ENCODE measurements around the gene HFE. TPM values are rescaled to one million over a fixed set of nuclear protein-coding genes. Genes with fewer than 3 reads are reported as not detected.
"Not testable (repeated sequence)": the region's sequence is repeated elsewhere in the genome, so short reads cannot be mapped to it uniquely, and the experiment has no call there.

Gene HFE
- total RNA-seq, 2 donors from 2014 or later = 8.2 to 12.0 TPM

DNA sequence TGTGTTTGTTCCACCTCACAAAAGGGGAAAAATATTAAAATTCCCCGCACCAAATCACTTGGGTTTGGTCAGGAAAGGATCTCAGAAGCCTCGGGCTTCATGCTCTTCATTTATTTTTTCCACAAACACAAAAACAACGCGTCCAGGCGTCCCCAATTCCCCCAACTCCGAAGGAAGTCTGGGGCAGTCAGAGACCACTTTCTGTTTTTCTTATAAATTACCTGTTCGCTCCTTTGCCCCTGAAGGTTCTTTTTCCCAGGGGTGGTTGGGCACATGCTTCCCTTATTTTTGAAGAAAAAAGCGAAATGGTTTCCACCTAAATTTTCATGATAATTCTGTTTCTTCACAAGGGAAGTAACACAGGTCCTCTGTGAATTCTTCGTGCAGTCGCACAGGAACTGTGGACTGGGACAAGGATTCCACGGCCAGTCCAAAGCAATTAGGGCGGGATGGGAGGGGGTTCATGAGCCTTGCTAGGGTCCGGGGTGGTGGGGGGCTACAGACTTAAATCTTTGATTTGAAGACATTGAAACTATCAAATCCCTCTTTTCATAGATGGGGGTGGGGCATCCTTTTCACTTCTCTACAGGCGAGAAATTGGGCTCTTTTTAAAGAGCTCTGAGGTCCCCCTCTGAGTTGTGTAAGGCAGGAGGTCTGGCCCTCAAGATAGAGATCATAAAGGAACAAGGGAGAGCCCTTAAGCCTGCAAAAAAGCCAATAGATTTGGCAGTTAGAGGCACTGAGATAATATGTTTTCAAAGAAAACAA, 30.5 kb upstream of the HFE start:
- intact Hi-C loops (cut with DNase I, micrococcal nuclease) = no loop called here
- DNase-seq (peak; percentile 46 to 47), ATAC-seq (no peak)

DNA sequence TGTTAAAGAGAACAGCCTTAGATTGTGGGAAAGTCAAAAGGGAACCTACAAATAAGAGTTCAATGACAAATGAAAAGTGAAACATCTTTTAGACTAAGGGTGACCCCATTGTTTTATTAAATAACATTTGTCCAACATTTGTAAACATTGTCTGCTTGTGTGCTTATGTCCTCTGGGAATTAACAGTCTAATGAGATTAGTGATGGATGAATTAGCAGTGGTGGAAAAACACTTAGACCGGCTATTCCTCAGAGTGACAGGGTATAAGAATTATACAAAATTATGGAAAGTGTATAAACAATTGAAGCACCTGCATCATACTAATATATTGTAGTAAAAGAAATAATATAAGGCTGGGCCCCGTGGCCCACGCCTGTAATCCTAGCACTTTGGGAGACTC, 29.3 kb upstream of the HFE start:
- ATAC-seq = no peak
- DNase-seq = no peak
- intact Hi-C loops (cut with DNase I, micrococcal nuclease) = no loop called here

DNA sequence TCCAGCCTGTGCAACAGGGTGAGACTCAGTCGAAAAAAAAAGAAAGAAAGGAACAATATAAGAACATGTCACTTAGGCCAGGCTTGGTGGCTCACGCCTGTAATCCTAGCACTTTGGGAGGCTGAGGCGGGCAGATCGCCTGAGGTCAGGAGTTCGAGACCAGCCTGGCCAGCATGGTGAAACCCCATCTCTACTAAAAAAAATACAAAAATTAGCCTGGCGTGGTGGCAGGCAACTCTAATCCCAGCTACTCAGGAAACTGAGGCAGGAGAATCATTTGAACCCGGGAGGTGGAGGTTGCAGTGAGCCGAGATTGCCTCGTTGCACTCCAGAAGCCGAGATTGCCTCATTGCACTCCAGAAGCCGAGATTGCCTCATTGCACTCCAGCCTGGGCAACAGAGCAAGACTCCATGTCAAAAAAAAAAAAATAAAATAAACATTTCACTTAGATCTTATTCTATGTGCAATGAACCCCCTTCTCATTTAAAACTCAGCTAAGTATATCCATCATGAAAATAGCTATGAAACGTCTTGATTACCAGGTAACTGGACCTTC, 28.7 kb upstream of the HFE start:
- ATAC-seq; DNase-seq; intact Hi-C loops (cut with DNase I, micrococcal nuclease): not testable (repeated sequence)

- peak; percentile 26 for ATAC-seq
- intact Hi-C loops (cut with DNase I, micrococcal nuclease) = no loop called here
- DNase-seq = no peak
Measured at GRCh38 chr6:26059941-26060340, 27.3 kb upstream of the HFE start.

- peak; percentile 66 for ATAC-seq
- peak in 1 of 2 donors; percentile 24 for DNase-seq
- intact Hi-C loops (cut with DNase I, micrococcal nuclease) = no loop called here
Measured at GRCh38 chr6:26064619-26065257, 22.5 kb upstream of the HFE start.

GRCh38 chr6:26065952-26066380, 21.3 kb upstream of the HFE start:
- ATAC-seq (peak; percentile 91), DNase-seq (peak; percentile 70 to 74)
- intact Hi-C loops (cut with DNase I, micrococcal nuclease) = no loop called here

DNA sequence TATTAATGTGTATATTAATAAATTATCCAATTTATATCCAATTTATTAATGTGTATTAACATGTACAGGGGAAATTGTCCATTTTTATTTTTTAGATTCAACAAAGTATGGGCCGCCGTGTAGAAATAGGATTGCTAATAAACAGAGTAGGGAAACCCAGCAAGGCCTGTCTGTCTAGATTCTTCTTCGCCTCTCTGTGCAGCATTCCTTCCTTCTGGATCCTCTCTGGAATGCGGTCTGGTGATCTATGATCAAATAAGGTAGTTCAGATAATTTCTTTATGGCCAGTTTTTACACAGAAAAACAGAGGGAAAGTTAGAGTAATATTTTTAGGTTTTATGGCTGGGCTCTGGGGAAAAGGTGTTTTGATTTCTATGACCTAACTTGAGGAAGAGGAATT, 19.9 kb upstream of the HFE start:
- intact Hi-C loops (cut with DNase I, micrococcal nuclease) = no loop called here
- ATAC-seq (no peak), DNase-seq (no peak)

- intact Hi-C loops (cut with DNase I, micrococcal nuclease) = loop anchor here in 1 of 2 donors (2.0 kb wide), 1 partner anchor 29 kb away; no protein-coding TSS in a partner anchor
- ATAC-seq = no peak
- no peak for DNase-seq
Measured at GRCh38 chr6:26068036-26068435, 19.2 kb upstream of the HFE start.

GRCh38 chr6:26071135-26071534, 16.1 kb upstream of the HFE start:
- peak; percentile 49 for ATAC-seq
- intact Hi-C loops (cut with DNase I, micrococcal nuclease) = no loop called here
- DNase-seq = no peak

DNA sequence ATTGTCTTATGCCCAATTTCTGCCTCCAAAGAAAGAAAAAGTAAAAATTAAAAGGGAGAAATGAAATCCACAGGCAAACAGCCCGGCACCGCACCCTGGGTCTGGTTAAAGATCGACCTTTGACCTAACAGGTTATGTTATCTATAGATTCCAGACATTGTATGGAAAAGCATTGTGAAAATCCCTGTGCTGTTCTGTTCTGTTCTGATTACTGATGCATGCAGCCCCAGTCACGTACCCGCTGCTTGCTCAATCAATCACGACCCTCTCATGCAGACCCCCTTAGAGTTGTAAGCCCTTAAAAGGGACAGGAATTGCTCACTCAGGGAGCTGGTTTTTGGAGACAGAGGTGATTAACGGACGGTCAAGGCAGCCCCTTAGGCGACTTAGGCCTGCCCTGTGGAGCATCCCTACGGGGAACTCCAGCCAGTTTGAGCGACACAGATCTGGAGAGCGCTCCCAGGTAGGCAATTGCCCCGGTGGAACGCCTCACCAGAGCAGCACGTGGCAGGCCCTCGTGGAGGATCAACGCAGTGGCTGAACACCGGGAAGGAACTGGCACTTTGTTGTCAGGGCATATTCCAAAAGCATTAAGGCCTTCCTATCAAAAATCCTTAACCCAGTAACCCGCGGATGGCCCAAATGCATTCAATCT, 12.0 kb upstream of the HFE start:
- intact Hi-C loops (cut with DNase I, micrococcal nuclease) = no loop called here
- ATAC-seq (no peak), DNase-seq (no peak)

- ATAC-seq; DNase-seq; intact Hi-C loops (cut with DNase I, micrococcal nuclease): not testable (repeated sequence)
Measured at GRCh38 chr6:26078066-26078465, 9.2 kb upstream of the HFE start.

DNA sequence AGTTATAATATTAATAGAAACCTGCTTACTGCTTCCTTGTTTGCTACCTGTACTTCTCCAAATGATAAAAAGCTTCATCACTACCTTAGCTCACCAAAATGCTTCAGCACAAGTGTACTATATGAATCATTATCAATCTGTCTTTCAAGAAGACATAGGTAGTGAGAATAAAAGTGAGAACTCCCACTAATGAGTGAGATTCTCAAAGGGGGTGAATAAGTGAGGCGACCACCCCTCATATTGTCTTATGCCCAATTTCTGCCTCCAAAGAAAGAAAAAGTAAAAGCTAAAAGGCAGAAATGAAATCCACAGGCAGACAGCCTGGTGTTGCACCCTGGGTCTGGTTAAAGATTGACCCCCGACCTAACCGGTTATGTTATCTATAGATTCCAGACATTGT, 6.1 kb upstream of the HFE start:
- intact Hi-C loops (cut with DNase I, micrococcal nuclease); DNase-seq; ATAC-seq: not testable (repeated sequence)

DNA sequence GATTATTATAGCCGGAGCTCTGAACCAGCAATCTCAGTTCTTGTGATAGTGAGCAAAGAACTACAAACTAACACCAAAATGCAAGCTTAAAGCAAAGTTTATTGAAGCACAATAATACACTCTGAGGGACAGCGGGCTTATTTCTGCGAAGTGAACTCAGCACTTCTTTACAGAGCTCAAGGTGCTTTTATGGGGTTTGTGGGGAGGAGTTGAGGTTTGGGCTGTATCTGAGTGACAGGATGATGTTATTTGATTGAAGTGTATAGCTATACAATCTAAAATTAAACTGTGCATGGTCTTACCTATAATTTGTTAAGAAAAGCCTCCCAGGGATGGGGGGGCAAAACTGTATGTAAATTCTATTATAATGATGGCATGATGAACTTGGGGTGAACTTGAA, 1.0 kb upstream of the HFE start:
- ATAC-seq = no peak

GRCh38 chr6:26088344-26088743, 1.1 kb downstream of the HFE start:
- no peak for DNase-seq
- no peak for ATAC-seq
- intact Hi-C loops (cut with DNase I, micrococcal nuclease) = no loop called here

More for the DNA sequence above, 1.0 kb upstream of the HFE start:
- intact Hi-C loops (cut with DNase I, micrococcal nuclease) = no loop called here
- DNase-seq = no peak

GRCh38 chr6:26089272-26089671, 2.0 kb downstream of the HFE start:
- intact Hi-C loops (cut with DNase I, micrococcal nuclease) = no loop called here
- no peak for DNase-seq
- peak; percentile 12 for ATAC-seq

GRCh38 chr6:26092443-26092842, 5.2 kb downstream of the HFE start:
- DNase-seq (no peak), ATAC-seq (no peak)
- intact Hi-C loops (cut with DNase I, micrococcal nuclease) = no loop called here

- DNase-seq (no peak), ATAC-seq (no peak)
Measured at GRCh38 chr6:26094036-26094435, 6.8 kb downstream of the HFE start.

GRCh38 chr6:26097268-26097875, 10.1 kb downstream of the HFE start:
- DNase-seq (peak; percentile 49 to 67), ATAC-seq (peak; percentile 91)
- intact Hi-C loops (cut with DNase I, micrococcal nuclease) = loop anchor here in 1 of 2 donors (2.0 kb wide), 1 partner anchor 29 kb away; no protein-coding TSS in a partner anchor

More at GRCh38 chr6:26094036-26094435, 6.8 kb downstream of the HFE start:
- intact Hi-C loops (cut with DNase I, micrococcal nuclease) = no loop called here
